H1 (cell line): ENCODE data around the gene TDRD3. TPM values are rescaled to one million over a fixed set of nuclear protein-coding genes. Genes with fewer than 3 reads are reported as not detected.

Experiments used
- CTCF ChIA-PET: fragments of 300-600 bp; sonication (Branson Sonifier 250); formaldehyde crosslinking; loops from one replicate; lab custom pipeline; 2021; ENCODE audit not compliant: partially characterized antibody; lab: Charles Lee
- POLR2A ChIA-PET: fragments of 300-600 bp; sonication (Branson Sonifier 250); formaldehyde crosslinking; loops from one replicate; lab custom pipeline; 2021; ENCODE audit warnings: inconsistent platforms; ENCODE audit not compliant: partially characterized antibody; lab: Charles Lee
- DNase-seq, 2 experiments: peaks; one replicate each; pipeline versions ENCODE4 v3.0.0 to v3.0.0-alpha.2; 2010 to 2022; ENCODE audit warnings: low spot score in 2 of 2, low read depth in 1 of 2, mixed read lengths in 1 of 2
- FAIRE-seq: peaks from 2 replicates; lab custom pipeline; 2011; peaks lifted over from hg19 to GRCh38; lab: Jason Lieb, UNC
- H2AFZ ChIP-seq: 2 replicates; pipeline ENCODE4 v1.8.1; 2012; ENCODE audit warnings: low read length, inconsistent platforms
- H2AK5ac ChIP-seq: 2 replicates; pipeline ENCODE4 v1.6.1; 2013; ENCODE audit warnings: low read depth, low read length
- H2BK120ac ChIP-seq: replicated peaks from 2 replicates; pipeline ENCODE3; 2013; ENCODE audit warnings: low read depth, low read length, inconsistent platforms
- H2BK12ac ChIP-seq: 2 replicates; pipeline ENCODE4 v1.6.1; 2013; ENCODE audit warnings: low read depth, low read length
- H2BK15ac ChIP-seq: 2 replicates; pipeline ENCODE4 v1.6.1; 2013; ENCODE audit warnings: low read length
- H2BK20ac ChIP-seq: 2 replicates; pipeline ENCODE4 v1.6.1; 2013; ENCODE audit warnings: low read length
- H2BK5ac ChIP-seq: 2 replicates; pipeline ENCODE4 v1.6.1; 2013; ENCODE audit warnings: low read depth, low read length
- H3K14ac ChIP-seq: 2 replicates; pipeline ENCODE4 v1.6.1; 2013; ENCODE audit warnings: inconsistent platforms; ENCODE audit not compliant: insufficient read length
- H3K18ac ChIP-seq: 2 replicates; pipeline ENCODE4 v1.6.1; 2013; ENCODE audit warnings: low read length; ENCODE audit errors: extremely low read depth
- H3K23ac ChIP-seq: 2 replicates; pipeline ENCODE4 v1.6.1; 2013; ENCODE audit warnings: inconsistent platforms; ENCODE audit not compliant: insufficient read length
- H3K23me2 ChIP-seq: 2 replicates; pipeline ENCODE4 v1.6.1; 2013; ENCODE audit warnings: low read depth, low read length
- H3K27ac ChIP-seq: 2 replicates; pipeline ENCODE4 v1.6.1; 2011; ENCODE audit warnings: low read depth, low read length, inconsistent platforms
- H3K27me3 ChIP-seq, 4 experiments: replicated peaks in 1 of 4; 1 replicate in 1 of 4; 2 replicates in 3 of 4; pipeline versions ENCODE4 v1.6.1 to v1.8.1; 2011 to 2013; ENCODE audit warnings: low read length in 3 of 4, mild to moderate bottlenecking in 3 of 4, inconsistent platforms in 2 of 4, mixed read lengths in 2 of 4, moderate library complexity in 1 of 4; ENCODE audit not compliant: control insufficient read depth in 3 of 4, insufficient read depth in 3 of 4; ENCODE audit errors: extremely low read depth in 1 of 4
- H3K36me3 ChIP-seq, 4 experiments: 2 replicates each; pipeline versions ENCODE4 v1.6.1 to v1.8.1; 2011 to 2013; ENCODE audit warnings: mild to moderate bottlenecking in 4 of 4, low read length in 3 of 4, moderate library complexity in 2 of 4, control low read depth in 1 of 4, inconsistent platforms in 1 of 4; ENCODE audit not compliant: insufficient read depth in 4 of 4, control insufficient read depth in 2 of 4
- H3K4ac ChIP-seq: replicated peaks from 2 replicates; pipeline ENCODE3; 2013; ENCODE audit warnings: low read length, low read depth, mixed read lengths, inconsistent platforms; ENCODE audit not compliant: insufficient read length
- H3K4me1 ChIP-seq, 4 experiments: replicated peaks in 1 of 4; 1 replicate in 1 of 4; 2 replicates in 3 of 4; pipeline versions ENCODE4 v1.6.1 to v1.8.1; 2011 to 2013; ENCODE audit warnings: low read length in 3 of 4, inconsistent platforms in 2 of 4, mixed read lengths in 1 of 4; ENCODE audit not compliant: insufficient read depth in 4 of 4, control insufficient read depth in 3 of 4
- H3K4me2 ChIP-seq, 2 experiments: 2 replicates each; pipeline versions ENCODE4 v1.6.1 to v1.8.1; 2011 to 2013; ENCODE audit warnings: low read depth in 2 of 2, low read length in 2 of 2, control low read depth in 1 of 2, inconsistent platforms in 1 of 2, mild to moderate bottlenecking in 1 of 2; ENCODE audit not compliant: insufficient read depth in 1 of 2
- H3K4me3 ChIP-seq, 4 experiments: fragments of 200-600, 300-600 bp in 1 of 4; sonication (generic), shearing (Covaris generic), sonication (Bioruptor Twin) in 1 of 4; 2 replicates each; pipeline versions ENCODE4 v1.5.1 to v1.8.1; 2011 to 2016; ENCODE audit warnings: low read length in 4 of 4, low read depth in 3 of 4, control low read depth in 2 of 4, inconsistent platforms in 2 of 4, mild to moderate bottlenecking in 2 of 4, mixed read lengths in 1 of 4, moderate library complexity in 1 of 4; ENCODE audit not compliant: insufficient read depth in 2 of 4; ENCODE audit errors: extremely low read depth in 1 of 4
- H3K56ac ChIP-seq: replicated peaks from 2 replicates; pipeline ENCODE3; 2013; ENCODE audit warnings: low read depth, mild to moderate bottlenecking, mixed read lengths, low read length, inconsistent platforms; ENCODE audit not compliant: insufficient read length
- H3K79me1 ChIP-seq: 2 replicates; pipeline ENCODE4 v1.6.1; 2013; ENCODE audit warnings: low read depth, low read length, control low read depth
- H3K79me2 ChIP-seq, 2 experiments: 2 replicates each; pipeline versions ENCODE4 v1.6.1 to v1.8.1; 2012 to 2013; ENCODE audit warnings: low read length in 2 of 2, mild to moderate bottlenecking in 2 of 2, inconsistent platforms in 1 of 2; ENCODE audit not compliant: insufficient read depth in 2 of 2, control insufficient read depth in 1 of 2
- H3K9ac ChIP-seq, 4 experiments: replicated peaks in 1 of 4; 1 replicate in 1 of 4; 2 replicates in 3 of 4; pipeline versions ENCODE4 v1.6.1 to v1.8.1; 2011 to 2013; ENCODE audit warnings: low read depth in 3 of 4, low read length in 3 of 4, control low read depth in 2 of 4, mild to moderate bottlenecking in 2 of 4, moderate library complexity in 2 of 4, inconsistent platforms in 1 of 4; ENCODE audit errors: extremely low read depth in 1 of 4
- H3K9me3 ChIP-seq, 2 experiments: 2 replicates each; pipeline versions ENCODE4 v1.6.1 to v1.8.1; 2012 to 2013; ENCODE audit warnings: mild to moderate bottlenecking in 2 of 2, moderate library complexity in 2 of 2, control low read depth in 1 of 2, inconsistent platforms in 1 of 2, low read depth in 1 of 2, low read length in 1 of 2, mixed read lengths in 1 of 2; ENCODE audit not compliant: insufficient read depth in 2 of 2
- H4K20me1 ChIP-seq, 2 experiments: replicated peaks in 1 of 2; 2 replicates each; pipeline versions ENCODE3 to v1.8.1; 2011 to 2013; ENCODE audit warnings: inconsistent platforms in 2 of 2, low read length in 2 of 2, mild to moderate bottlenecking in 1 of 2; ENCODE audit not compliant: insufficient read depth in 2 of 2, control insufficient read depth in 1 of 2
- H4K5ac ChIP-seq: 2 replicates; pipeline ENCODE4 v1.6.1; 2013; ENCODE audit warnings: low read length, low read depth, mixed read lengths, inconsistent platforms; ENCODE audit not compliant: insufficient read length
- H4K8ac ChIP-seq: 2 replicates; pipeline ENCODE4 v1.8.0; 2013; ENCODE audit warnings: mild to moderate bottlenecking, moderate library complexity, low read length, inconsistent platforms; ENCODE audit not compliant: insufficient read depth; ENCODE audit errors: extremely low read depth
- H4K91ac ChIP-seq: replicated peaks from 2 replicates; pipeline ENCODE3; 2013; ENCODE audit warnings: low read length, mixed read lengths, inconsistent platforms; ENCODE audit not compliant: insufficient read length
- WGBS, 2 experiments: shearing (Covaris generic) in 1 of 2; methylation state at CpG; one replicate each; pipeline versions ENCODE4 v1.1.6 to v1.1.7; 2013 to 2015; ENCODE audit warnings: low lambda C conversion rate in 2 of 2, mixed read lengths in 2 of 2, inconsistent platforms in 1 of 2, low coverage in 1 of 2, missing lambda C conversion rate in 1 of 2; ENCODE audit not compliant: insufficient replicate concordance in 2 of 2, insufficient coverage in 1 of 2, insufficient read length in 1 of 2; ENCODE audit errors: extremely low coverage in 1 of 2, missing lambda C conversion rate in 1 of 2; 5-methylcytosine and 5-hydroxymethylcytosine counted together
- polyA plus RNA-seq, 7 experiments: library from polyadenylated mRNA; depleted of rRNA in 3 of 7; stranded (reverse) in 5 of 7; unstranded in 2 of 7; fragments of >200 nt in 5 of 7; fragments of 200-250 nt in 2 of 7; gene quantifications; 1 replicate in 5 of 7; 2 replicates in 1 of 7; 4 replicates in 1 of 7; pipeline versions ENCODE4 v1.2.1 to v1.2.3, GENCODE V29; 2011 to 2013; ENCODE audit warnings: missing spikeins in 2 of 7, mixed read lengths in 2 of 7
- total RNA-seq: library from RNA; stranded (reverse); fragmentation: NEBNext Ultra II Directional; extraction: Animal tissue kit (Norgen Biotek cat#: 25700); gene quantifications from 2 replicates; pipeline ENCODE4 v1.2.1, GENCODE V29; 2021

Gene TDRD3
- total and polyA plus RNA-seq, 2 of the 8 experiments (the other 6 are each of a cell fraction or from before 2014, with no cell fraction given), result 2.5 to 14.7 TPM

DNA sequence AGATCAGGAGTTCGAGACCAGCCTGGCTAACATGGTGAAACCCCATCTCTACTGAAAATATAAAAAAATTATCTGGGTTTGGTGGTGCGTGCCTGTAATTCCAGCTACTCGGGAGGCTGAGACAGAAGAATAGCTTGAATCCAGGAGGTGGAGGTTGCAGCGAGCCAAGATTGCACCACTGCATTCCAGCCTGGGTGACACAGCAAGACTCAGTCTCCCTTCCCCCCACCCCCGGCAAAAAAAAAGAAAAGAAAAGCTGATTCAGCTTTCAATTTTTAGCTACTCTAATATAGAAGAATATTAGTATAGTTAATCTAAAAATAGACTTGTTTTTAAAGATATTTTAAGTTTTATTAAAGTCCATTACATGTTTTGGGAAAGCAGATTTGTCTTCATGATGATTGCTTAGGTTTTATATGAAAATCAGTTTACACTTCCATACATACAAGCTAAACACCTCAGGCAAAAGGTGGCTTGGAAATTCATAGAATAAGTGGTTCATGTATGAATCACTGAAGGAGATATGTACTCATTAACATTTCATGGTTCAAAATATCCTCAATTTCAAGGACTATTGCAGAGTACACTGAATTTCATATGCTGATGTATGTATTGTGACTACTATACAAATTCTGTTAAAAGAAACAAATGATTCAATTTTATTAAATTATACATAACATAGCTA, 165.2 kb downstream of the TDRD3 start:
- no peak overlapping the region for H2BK120ac ChIP-seq
- peaks cover 0 to 6% (median 0%) of the 10 kb centered on the region in 4 experiments; a peak in 1 of 7 replicates for H3K4me1 ChIP-seq
- H3K79me2 ChIP-seq, result no peaks in the 10 kb centered on the region
- H3K56ac ChIP-seq, result no peak overlapping the region
- H2AK5ac ChIP-seq, result no peak overlapping the region
- no peaks in the 10 kb centered on the region for H3K23me2 ChIP-seq
- WGBS, 2 experiments, result 96% methylated on average over 5 of the region's 5 CpGs; no CpG with 5 or more reads in 1 of the 2 experiments
- no peak overlapping the region for H4K91ac ChIP-seq
- no peak overlapping the region for H2BK15ac ChIP-seq
- no peak overlapping the region for H3K14ac ChIP-seq
- no peak overlapping the region for H3K4me3 ChIP-seq
- ChIA-PET CTCF (interaction anchor here (0.7 to 1.5 kb wide), 3 partner anchors 10 to 56 kb away, joined by 3 read pairs; no protein-coding TSS in a partner anchor), POLR2A (no interaction called here)
- H3K27me3 ChIP-seq, result no peaks in the 10 kb centered on the region
- H2AFZ ChIP-seq, result no peak overlapping the region
- H3K27ac ChIP-seq, result no peak overlapping the region
- H3K18ac ChIP-seq, result no peak overlapping the region
- no peak overlapping the region for H2BK12ac ChIP-seq
- no peak overlapping the region for H2BK5ac ChIP-seq
- no peaks in the 10 kb centered on the region for H3K36me3 ChIP-seq
- no peak for FAIRE-seq
- no peak overlapping the region for H3K23ac ChIP-seq
- no peak overlapping the region for H3K9ac ChIP-seq
- H3K4ac ChIP-seq, result no peak overlapping the region
- no peak overlapping the region for H4K5ac ChIP-seq
- no peaks in the 10 kb centered on the region for H4K20me1 ChIP-seq
- no peaks in the 10 kb centered on the region for H3K79me1 ChIP-seq
- no peak for DNase-seq
- H3K4me2 ChIP-seq, result no peak overlapping the region
- H3K9me3 ChIP-seq, result no peaks in the 10 kb centered on the region
- H2BK20ac ChIP-seq, result no peak overlapping the region
- H4K8ac ChIP-seq, result no peak overlapping the region
